ENCODE results near the gene ANK3. TPM values are rescaled to one million over a fixed set of nuclear protein-coding genes. Genes with fewer than 3 reads are reported as not detected.

Gene ANK3
- total RNA-seq, 1 experiment from 2014 or later: 69.6 TPM

GRCh38 chr10:60176925-60177324 lies 212.8 kb downstream of the ANK3 start:
- Mint-ChIP-seq H3K36me3 (no peaks in the 10 kb centered on the region), H3K4me3 (no peak overlapping the region), H3K27ac (no peak overlapping the region; the same call in 1 of the 2 replicates), H3K4me1 (peaks cover 8% of the 10 kb centered on the region), H3K27me3 (ENCODE audit: low read depth) (no peaks in the 10 kb centered on the region), H3K9me3 (no peaks in the 10 kb centered on the region)
- TF ChIP-seq ZNF219 (CRISPR knock-in tag; IDR thresholded peaks at IDR 0.05; ENCODE audit: borderline replicate concordance): no peak
- TF ChIP-seq CREM (CRISPR knock-in tag; IDR thresholded peaks at IDR 0.05): no peak
- TF ChIP-seq ZNF396 (CRISPR knock-in tag; IDR thresholded peaks at IDR 0.05; ENCODE audit: borderline replicate concordance): no peak
- TF ChIP-seq TCF7 (CRISPR knock-in tag; IDR thresholded peaks at IDR 0.05; ENCODE audit: low read depth): no peak
- CTCF ChIA-PET: interaction anchor here (1.3 to 1.4 kb wide), 2 partner anchors 27 to 62 kb away, joined by 6 to 7 read pairs; no protein-coding TSS in a partner anchor
- ATAC-seq (no peak), DNase-seq (ENCODE audit: low spot score) (no peak)
- POLR2A ChIA-PET: no interaction called here

GRCh38 chr10:60175441-60175971 lies 214.2 kb downstream of the ANK3 start:
- peaks cover 8% of the 10 kb centered on the region for H3K4me1 Mint-ChIP-seq
- DNase-seq (ENCODE audit: low spot score): no peak
- ChIA-PET CTCF (interaction anchor here (0.7 to 1.3 kb wide), 3 partner anchors 61 to 694 kb away, joined by 3 to 6 read pairs (median 4); no protein-coding TSS in a partner anchor), POLR2A (no interaction called here)
- H3K4me3 Mint-ChIP-seq: no peak overlapping the region
- H3K9me3 Mint-ChIP-seq: no peaks in the 10 kb centered on the region
- no peak overlapping the region for H3K27ac Mint-ChIP-seq
- no peaks in the 10 kb centered on the region for H3K27me3 Mint-ChIP-seq (ENCODE audit: low read depth)
- H3K36me3 Mint-ChIP-seq: no peaks in the 10 kb centered on the region
- ATAC-seq: no peak
- TF ChIP-seq STAT6 (CRISPR knock-in tag; conservative IDR thresholded peaks at IDR 0.05; ENCODE audit: low read depth): no peak

- DNase-seq (ENCODE audit: low spot score) (no peak), ATAC-seq (no peak)
- H3K27ac Mint-ChIP-seq: 0 out of 2 replicates have a peak overlapping the region, but pooled peaks have one; percentile 4
- H3K27me3 Mint-ChIP-seq (ENCODE audit: low read depth): no peaks in the 10 kb centered on the region
- H3K4me1 Mint-ChIP-seq: peaks cover 4% of the 10 kb centered on the region
- no peaks in the 10 kb centered on the region for H3K36me3 Mint-ChIP-seq
- no peaks in the 10 kb centered on the region for H3K9me3 Mint-ChIP-seq
- ChIA-PET CTCF (interaction anchor here (1.5 kb wide), 1 partner anchor 58 kb away, joined by 5 read pairs; no protein-coding TSS in a partner anchor), POLR2A (no interaction called here)
- H3K4me3 Mint-ChIP-seq: no peak overlapping the region
- no peak for TF ChIP-seq ZNF416 (CRISPR knock-in tag; IDR thresholded peaks at IDR 0.05)
- TF ChIP-seq TEAD1 (CRISPR knock-in tag; IDR thresholded peaks at IDR 0.05): no peak
- TF ChIP-seq CBFB (CRISPR knock-in tag; IDR thresholded peaks at IDR 0.05; ENCODE audit: low read depth): no peak
- no peak for TF ChIP-seq ETV6 (CRISPR knock-in tag; IDR thresholded peaks at IDR 0.05)
- no peak for TF ChIP-seq ZNF423 (CRISPR knock-in tag; IDR thresholded peaks at IDR 0.05)
- TF ChIP-seq JAZF1 (CRISPR knock-in tag; IDR thresholded peaks at IDR 0.05): no peak
- TF ChIP-seq ZBTB43 (CRISPR knock-in tag; IDR thresholded peaks at IDR 0.05): no peak
- no peak for TF ChIP-seq E2F5 (CRISPR knock-in tag; IDR thresholded peaks at IDR 0.05)
- no peak for TF ChIP-seq ESRRA (CRISPR knock-in tag; IDR thresholded peaks at IDR 0.05; ENCODE audit: borderline replicate concordance)
- no peak for TF ChIP-seq OVOL2 (CRISPR knock-in tag; IDR thresholded peaks at IDR 0.05; ENCODE audit: borderline replicate concordance)
- no peak for TF ChIP-seq AR (CRISPR knock-in tag; IDR thresholded peaks at IDR 0.05)
- TF ChIP-seq STAT6 (CRISPR knock-in tag; conservative IDR thresholded peaks at IDR 0.05; ENCODE audit: low read depth): no peak
Observed at GRCh38 chr10:60172363-60172990, 217.2 kb downstream of the ANK3 start.

Data from WTC11 (cell line).